Measurements from ENCODE around the gene PAQR7.

The PAQR7 gene

DNA sequence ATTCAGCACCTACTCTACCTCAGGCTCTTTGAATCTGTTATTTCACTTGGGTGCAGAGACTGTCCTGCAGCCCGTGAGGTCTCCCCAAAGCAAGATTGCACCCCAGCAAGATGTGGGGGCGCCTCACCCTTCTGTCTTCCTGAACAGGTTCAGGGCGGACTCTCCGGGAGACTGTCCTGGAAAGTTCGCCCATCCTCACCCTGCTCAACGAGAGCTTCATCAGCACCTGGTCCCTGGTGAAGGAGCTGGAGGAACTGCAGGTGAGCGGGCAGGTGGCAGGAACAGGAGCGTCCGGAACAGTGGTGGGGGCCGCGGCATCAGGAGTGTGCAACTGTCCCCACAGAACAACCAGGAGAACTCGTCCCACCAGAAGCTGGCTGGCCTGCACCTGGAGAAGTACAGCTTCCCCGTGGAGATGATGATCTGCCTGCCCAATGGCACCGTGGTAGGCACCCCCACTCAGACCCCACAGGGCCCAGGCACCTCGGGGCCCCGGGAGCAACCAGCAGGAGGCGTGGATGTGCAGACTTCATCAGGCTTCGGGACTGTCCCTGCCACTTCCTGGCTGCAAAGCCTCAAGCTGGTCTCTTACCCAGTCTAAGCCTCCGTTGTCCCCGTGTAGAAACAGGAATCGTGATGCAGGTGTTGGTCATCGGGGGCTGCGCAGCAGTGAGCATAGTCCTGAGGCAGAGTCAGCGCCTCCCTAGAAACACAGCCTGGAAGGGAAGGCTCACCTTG lies 61.6 kb downstream of the PAQR7 start:
- DNase-seq, result no peak

DNA sequence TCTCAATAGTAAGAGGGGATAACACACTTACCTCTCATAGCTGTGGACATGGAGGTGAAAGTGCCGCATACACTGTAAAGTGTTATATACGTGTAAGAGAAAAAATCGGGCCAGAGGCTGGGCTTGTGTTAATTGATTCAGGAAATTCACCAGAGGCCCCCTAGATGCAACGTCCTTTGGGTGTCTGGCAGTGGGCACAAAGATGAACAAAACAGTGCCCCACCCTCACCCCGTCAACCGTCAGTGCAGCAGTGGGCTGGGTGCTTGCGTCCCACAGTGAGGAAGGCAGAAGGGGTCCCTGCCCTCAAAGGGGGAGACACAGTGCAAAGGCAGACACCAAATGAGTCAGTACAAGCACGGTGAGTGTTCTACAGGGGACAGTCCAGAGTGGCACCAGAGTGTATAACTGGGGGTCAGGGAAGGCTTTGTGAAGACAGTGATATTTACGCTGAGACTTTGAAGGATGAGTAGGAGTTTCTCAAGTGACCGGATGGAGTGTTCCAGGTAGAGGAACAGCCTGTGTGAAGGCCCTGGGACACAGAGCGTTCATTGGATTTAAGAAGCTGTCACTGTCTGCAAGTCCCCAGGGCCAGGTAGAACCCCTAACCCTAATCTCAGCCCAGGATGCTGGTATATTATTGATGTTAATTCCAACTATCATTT lies 62.3 kb downstream of the PAQR7 start:
- no peak for DNase-seq
